Breast epithelium (tissue), 4 donors: ENCODE results near the gene FTCD. TPM values are rescaled to one million over a fixed set of nuclear protein-coding genes. Genes with fewer than 3 reads are reported as not detected.
"Not testable (repeated sequence)": the region's sequence is repeated elsewhere in the genome, so short reads cannot be mapped to it uniquely, and the experiment has no call there.

Experiments
- DNase-seq, 2 donors: peaks; one replicate each; pipeline ENCODE4 v3.0.0-alpha.2; 2019; ENCODE audit warnings: low spot score in 2 of 2
- H3K27ac ChIP-seq, 2 donors: fragments of 200-600 bp; sonication (generic) in 1 of 2; one replicate each; pipeline ENCODE4 v1.5.1; 2016 to 2019; ENCODE audit warnings: mild to moderate bottlenecking in 1 of 2
- H3K27me3 ChIP-seq, 2 donors: fragments of 200-600 bp; sonication (generic) in 1 of 2; one replicate each; pipeline versions ENCODE4 v1.5.1 to v1.6.0; 2017 to 2019; ENCODE audit warnings: control low read depth in 1 of 2, mild to moderate bottlenecking in 1 of 2
- H3K36me3 ChIP-seq: fragments of 200-600 bp; one replicate; pipeline ENCODE4 v1.5.1; 2019
- H3K4me1 ChIP-seq, 2 donors: fragments of 200-600 bp; sonication (generic); one replicate each; pipeline ENCODE4 v1.5.1; 2016 to 2019; ENCODE audit warnings: control low read depth in 1 of 2
- H3K4me3 ChIP-seq, 3 donors: fragments of 200-600 bp; sonication (generic); 1 replicate in 2 of 3; 2 replicates in 1 of 3; pipeline ENCODE4 v1.5.1; 2016 to 2019; ENCODE audit warnings: mild to moderate bottlenecking in 3 of 3, moderate library complexity in 2 of 3
- H3K9me3 ChIP-seq, 2 donors: fragments of 200-600 bp; sonication (generic) in 1 of 2; one replicate each; pipeline ENCODE4 v1.5.1; 2016 to 2019; ENCODE audit warnings: control low read depth in 1 of 2
- POLR2A ChIP-seq: fragments of 450-650 bp; IDR thresholded peaks from one replicate; pipeline ENCODE4 v1.6.1; 2016; ENCODE audit warnings: antibody characterized with exemption, mild to moderate bottlenecking, moderate library complexity
- POLR2AphosphoS5 ChIP-seq, 3 donors: sonication (generic); formaldehyde crosslinking; IDR thresholded peaks; one replicate each; pipeline ENCODE4 v1.6.1; 2017; ENCODE audit warnings: antibody characterized with exemption in 3 of 3
- intact Hi-C: fragments of 100-400 bp; cut with DNase I; formaldehyde crosslinking; loops from one replicate; pipeline ENCODE4 v1.15.1; 2023; ENCODE audit warnings: low total_unique reads
- total RNA-seq, 3 donors: library from RNA; depleted of rRNA; stranded (reverse); fragments of >200 nt; gene quantifications; one replicate each; pipeline ENCODE4 v1.1.0, GENCODE V29; 2016
- TF ChIP-seq, protein P1 (sequence below), 3 donors: fragments of 450-650 bp; IDR thresholded peaks; one replicate each; pipeline ENCODE4 v1.5.1; 2016 to 2017; ENCODE audit warnings: antibody characterized with exemption in 3 of 3, mild to moderate bottlenecking in 3 of 3, moderate library complexity in 3 of 3

FTCD gene, protein sequence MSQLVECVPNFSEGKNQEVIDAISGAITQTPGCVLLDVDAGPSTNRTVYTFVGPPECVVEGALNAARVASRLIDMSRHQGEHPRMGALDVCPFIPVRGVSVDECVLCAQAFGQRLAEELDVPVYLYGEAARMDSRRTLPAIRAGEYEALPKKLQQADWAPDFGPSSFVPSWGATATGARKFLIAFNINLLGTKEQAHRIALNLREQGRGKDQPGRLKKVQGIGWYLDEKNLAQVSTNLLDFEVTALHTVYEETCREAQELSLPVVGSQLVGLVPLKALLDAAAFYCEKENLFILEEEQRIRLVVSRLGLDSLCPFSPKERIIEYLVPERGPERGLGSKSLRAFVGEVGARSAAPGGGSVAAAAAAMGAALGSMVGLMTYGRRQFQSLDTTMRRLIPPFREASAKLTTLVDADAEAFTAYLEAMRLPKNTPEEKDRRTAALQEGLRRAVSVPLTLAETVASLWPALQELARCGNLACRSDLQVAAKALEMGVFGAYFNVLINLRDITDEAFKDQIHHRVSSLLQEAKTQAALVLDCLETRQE
- total RNA-seq, result under 1 TPM in 1 of 3 donors, not detected in 2; 0.59 TPM

DNA sequence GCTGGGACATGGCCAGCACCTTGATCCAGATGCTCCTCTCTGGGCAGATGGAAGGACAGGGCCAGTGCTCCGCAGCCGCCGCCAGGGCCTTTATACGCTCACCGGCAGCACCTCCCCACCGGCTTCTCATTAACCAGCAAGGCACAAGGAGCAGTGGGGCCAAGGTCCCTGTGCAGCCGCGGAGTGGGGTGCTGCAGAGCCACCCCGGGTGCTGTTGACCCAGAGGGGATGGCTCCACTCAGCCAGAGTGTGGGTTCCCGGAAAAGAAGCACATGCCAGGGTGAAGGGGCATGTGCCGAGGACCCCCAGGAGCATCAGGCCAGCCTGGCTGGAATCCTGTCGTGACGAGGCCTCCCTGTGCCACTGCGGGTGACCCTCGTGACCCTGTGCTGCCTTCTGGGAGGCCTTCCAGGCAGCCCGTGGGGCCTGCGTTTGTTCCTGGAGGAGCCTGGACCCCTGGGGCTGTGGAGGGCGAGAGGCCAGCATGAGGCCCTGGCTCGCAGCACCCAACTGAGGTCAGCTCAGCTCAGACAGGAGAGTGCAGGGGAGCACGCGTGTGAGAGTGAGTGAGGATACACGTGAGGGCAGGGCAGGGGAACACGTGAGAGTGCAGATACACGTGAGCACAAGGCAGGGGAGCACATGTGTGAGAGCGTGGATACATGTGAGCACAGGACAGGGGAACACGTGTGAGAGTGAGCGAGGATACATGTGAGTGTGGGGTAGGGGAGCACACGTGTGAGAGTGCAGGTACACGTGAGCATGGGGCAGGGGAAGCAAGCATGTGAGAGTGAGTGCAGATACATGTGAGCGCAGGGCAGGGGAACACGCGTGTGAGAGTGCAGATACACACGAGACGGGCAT is at the start of gene FTCD:
FTCD (minus strand) TSS at position 66 of the 864 bp plus-strand sequence; CDS start at position 10, 56 bp downstream.
- no peaks in the 10 kb centered on the region for H3K4me1 ChIP-seq
- DNase-seq, result peak in 1 of 2 donors; percentile 42

DNA sequence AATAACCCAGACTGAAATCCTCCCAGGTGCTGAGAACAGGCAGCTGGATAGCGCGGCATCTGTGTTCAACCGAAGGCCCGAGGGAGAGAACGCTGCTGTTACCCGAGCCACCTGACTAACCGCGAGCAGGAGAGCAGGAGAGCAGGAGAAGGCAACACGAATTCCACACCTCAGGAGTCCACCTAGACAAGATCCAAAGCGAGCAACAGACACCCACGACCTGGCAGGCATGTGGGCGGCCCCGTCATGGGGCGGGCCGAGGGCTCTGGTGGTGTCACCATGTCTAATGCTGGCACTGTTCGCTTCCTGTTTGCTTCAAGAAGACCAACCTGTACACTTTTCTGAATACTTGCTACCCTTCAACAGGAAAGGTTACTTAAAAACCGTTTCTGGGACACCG is 49.8 kb upstream of the FTCD start:
- Histone ChIP-seq H3K27ac (no peak overlapping the region), H3K27me3 (no peaks in the 10 kb centered on the region), H3K4me3 (no peak overlapping the region), H3K36me3 (peaks cover 11% of the 10 kb centered on the region), H3K9me3 (no peaks in the 10 kb centered on the region), H3K4me1 (no peaks in the 10 kb centered on the region)
- no peak for DNase-seq
- TF ChIP-seq, protein P1, sequence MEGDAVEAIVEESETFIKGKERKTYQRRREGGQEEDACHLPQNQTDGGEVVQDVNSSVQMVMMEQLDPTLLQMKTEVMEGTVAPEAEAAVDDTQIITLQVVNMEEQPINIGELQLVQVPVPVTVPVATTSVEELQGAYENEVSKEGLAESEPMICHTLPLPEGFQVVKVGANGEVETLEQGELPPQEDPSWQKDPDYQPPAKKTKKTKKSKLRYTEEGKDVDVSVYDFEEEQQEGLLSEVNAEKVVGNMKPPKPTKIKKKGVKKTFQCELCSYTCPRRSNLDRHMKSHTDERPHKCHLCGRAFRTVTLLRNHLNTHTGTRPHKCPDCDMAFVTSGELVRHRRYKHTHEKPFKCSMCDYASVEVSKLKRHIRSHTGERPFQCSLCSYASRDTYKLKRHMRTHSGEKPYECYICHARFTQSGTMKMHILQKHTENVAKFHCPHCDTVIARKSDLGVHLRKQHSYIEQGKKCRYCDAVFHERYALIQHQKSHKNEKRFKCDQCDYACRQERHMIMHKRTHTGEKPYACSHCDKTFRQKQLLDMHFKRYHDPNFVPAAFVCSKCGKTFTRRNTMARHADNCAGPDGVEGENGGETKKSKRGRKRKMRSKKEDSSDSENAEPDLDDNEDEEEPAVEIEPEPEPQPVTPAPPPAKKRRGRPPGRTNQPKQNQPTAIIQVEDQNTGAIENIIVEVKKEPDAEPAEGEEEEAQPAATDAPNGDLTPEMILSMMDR (IDR thresholded peaks at IDR 0.05), result no peak
- TF ChIP-seq POLR2AphosphoS5 (IDR thresholded peaks at IDR 0.05) (no peak), POLR2A (no peak)
- intact Hi-C loops, result no loop called here

More for the DNA sequence above, at the start of gene FTCD:
- H3K4me3 ChIP-seq, result no peak within 1 kb of the TSS
- no peaks in the 10 kb centered on the region for H3K27me3 ChIP-seq
- no peaks in the 10 kb centered on the region for H3K36me3 ChIP-seq
- TF ChIP-seq POLR2AphosphoS5 (IDR thresholded peaks at IDR 0.05) (no peak), POLR2A (no peak)
- TF ChIP-seq, protein P1 (IDR thresholded peaks at IDR 0.05), result no peak
- intact Hi-C loops, result no loop called here
- H3K27ac ChIP-seq, result no peak within 1 kb of the TSS
- no peaks in the 10 kb centered on the region for H3K9me3 ChIP-seq

DNA sequence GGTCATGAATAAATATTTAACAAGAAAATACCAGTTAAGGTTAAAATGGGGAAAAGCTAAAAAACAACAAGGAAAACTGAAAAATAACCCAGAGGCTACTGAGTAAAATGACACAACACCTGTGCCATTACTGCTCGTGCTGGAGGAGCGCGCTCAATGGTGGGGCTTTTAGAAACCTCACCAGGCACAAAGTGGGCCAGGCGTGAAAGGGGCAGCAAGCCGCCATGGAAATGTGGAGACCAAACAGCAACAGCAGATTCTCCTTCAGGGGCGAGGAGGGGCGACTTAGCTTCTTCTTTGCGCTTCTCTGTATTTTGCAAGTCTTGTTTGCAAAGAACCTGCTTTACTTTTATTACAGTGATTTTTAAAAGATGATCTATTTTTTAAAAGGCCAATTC is 47.8 kb upstream of the FTCD start:
- H3K36me3 ChIP-seq, result peaks cover 11% of the 10 kb centered on the region
- intact Hi-C loops, result no loop called here
- no peak overlapping the region for H3K27ac ChIP-seq
- no peak overlapping the region for H3K4me3 ChIP-seq
- H3K9me3 ChIP-seq, result no peaks in the 10 kb centered on the region
- no peaks in the 10 kb centered on the region for H3K27me3 ChIP-seq
- TF ChIP-seq POLR2A, result no peak
- TF ChIP-seq, protein P1 (IDR thresholded peaks at IDR 0.05), result no peak
- no peak for TF ChIP-seq POLR2AphosphoS5 (IDR thresholded peaks at IDR 0.05)
- DNase-seq, result no peak
- no peaks in the 10 kb centered on the region for H3K4me1 ChIP-seq

DNA sequence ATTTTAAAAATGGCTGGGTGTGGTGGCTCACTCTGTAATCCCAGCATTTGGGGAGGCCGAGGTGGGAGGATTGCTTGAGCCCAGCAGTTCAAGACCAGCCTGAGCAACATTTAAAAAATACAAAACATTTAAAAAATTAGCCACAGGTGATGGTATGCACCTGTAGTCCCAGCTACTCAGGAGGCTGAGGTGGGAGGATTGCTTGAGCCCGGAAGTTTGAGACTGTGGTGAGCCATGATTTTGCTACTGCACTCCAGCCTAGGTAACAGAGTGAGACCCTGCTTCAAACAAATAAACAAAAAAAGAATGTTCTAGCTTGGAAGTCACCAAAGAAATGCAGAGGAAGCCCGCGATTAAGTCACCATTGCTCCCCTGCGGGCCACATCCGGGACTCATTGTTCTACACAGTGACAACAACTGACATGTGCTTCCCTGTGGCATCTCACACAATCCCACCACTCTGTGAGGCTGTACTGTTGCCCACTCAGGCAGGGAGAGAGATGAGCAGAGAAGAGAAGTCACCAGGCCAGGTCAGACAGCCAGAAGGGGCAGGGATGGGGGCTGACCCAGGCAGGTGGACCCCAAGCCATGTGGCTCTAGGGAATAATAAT is 47.3 kb upstream of the FTCD start:
- DNase-seq, result no peak
- no peaks in the 10 kb centered on the region for H3K27me3 ChIP-seq
- H3K4me3 ChIP-seq, result no peak overlapping the region
- no peaks in the 10 kb centered on the region for H3K9me3 ChIP-seq
- no peak overlapping the region for H3K27ac ChIP-seq
- H3K36me3 ChIP-seq, result peaks cover 10% of the 10 kb centered on the region
- TF ChIP-seq POLR2A (no peak), POLR2AphosphoS5 (IDR thresholded peaks at IDR 0.05) (no peak)
- TF ChIP-seq, protein P1 (IDR thresholded peaks at IDR 0.05), result no peak
- intact Hi-C loops, result no loop called here
- no peaks in the 10 kb centered on the region for H3K4me1 ChIP-seq

DNA sequence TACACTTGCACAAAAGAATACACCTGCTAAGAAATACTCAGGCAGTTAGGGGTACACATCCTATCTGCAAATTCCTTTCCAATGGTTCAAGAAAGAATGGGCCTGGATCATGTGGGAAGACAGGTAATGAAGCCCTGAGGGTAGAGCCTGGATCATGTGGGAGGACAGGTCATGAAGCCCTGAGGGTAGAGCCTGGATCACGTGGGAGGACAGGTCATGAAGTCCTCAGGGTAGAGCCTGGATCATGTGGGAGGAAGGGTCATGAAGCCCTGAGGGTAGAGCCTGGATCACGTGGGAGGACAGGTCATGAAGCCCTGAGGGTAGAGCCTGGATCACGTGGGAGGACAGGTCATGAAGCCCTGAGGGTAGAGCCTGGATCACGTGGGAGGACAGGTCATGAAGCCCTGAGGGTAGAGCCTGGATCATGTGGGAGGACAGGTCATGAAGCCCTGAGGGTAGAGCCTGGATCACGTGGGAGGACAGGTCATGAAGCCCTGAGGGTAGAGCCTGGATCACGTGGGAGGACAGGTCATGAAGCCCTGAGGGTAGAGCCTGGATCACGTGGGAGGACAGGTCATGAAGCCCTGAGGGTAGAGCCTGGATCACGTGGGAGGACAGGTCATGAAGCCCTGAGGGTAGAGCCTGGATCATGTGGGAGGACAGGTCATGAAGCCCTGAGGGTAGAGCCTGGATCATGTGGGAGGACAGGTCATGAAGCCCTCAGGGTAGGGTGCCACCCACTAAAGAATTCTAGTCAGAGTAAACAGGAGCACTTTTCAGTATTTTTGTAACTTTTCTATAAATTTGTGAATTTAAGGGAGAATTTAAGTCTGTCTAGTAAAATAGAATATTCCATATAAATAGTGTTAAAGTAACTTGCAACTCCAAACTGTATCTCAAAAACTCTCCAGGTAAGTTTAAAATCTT is 45.8 kb upstream of the FTCD start:
- H3K4me1 ChIP-seq, intact Hi-C loops, H3K27me3 ChIP-seq, H3K27ac ChIP-seq, H3K36me3 ChIP-seq, H3K4me3 ChIP-seq, H3K9me3 ChIP-seq: not testable (repeated sequence)
- DNase-seq, result peak in 1 of 2 donors; percentile 28
